GM10847 (cell line): Measurements from ENCODE around the gene SOX6.

Experiments used
- POLR2A ChIP-seq: IDR thresholded peaks from 2 replicates; pipeline ENCODE4 v1.6.1; 2011; ENCODE audit not compliant: insufficient read length; ENCODE audit errors: extremely low read depth

The SOX6 gene

GRCh38 chr11:16215352-16215751, 141.0 kb downstream of the SOX6 start:
- no peak for TF ChIP-seq POLR2A

GRCh38 chr11:16211407-16211806, 144.9 kb downstream of the SOX6 start:
- no peak for TF ChIP-seq POLR2A

- TF ChIP-seq POLR2A: no peak
Observed at GRCh38 chr11:16204261-16204660, 152.1 kb downstream of the SOX6 start.

GRCh38 chr11:16195651-16196050, 160.7 kb downstream of the SOX6 start:
- no peak for TF ChIP-seq POLR2A

- no peak for TF ChIP-seq POLR2A
Observed at GRCh38 chr11:16194566-16194965, 161.8 kb downstream of the SOX6 start.

- TF ChIP-seq POLR2A: no peak
Observed at GRCh38 chr11:16193897-16194381, 162.4 kb downstream of the SOX6 start.

- TF ChIP-seq POLR2A: no peak
Observed at GRCh38 chr11:16191868-16192240, 164.5 kb downstream of the SOX6 start.

- TF ChIP-seq POLR2A: no peak
Observed at GRCh38 chr11:16191212-16191867, 165.0 kb downstream of the SOX6 start.

- TF ChIP-seq POLR2A: no peak
Observed at GRCh38 chr11:16186680-16187079, 169.7 kb downstream of the SOX6 start.

- TF ChIP-seq POLR2A: no peak
Observed at GRCh38 chr11:16185042-16185441, 171.3 kb downstream of the SOX6 start.

GRCh38 chr11:16184588-16184987, 171.8 kb downstream of the SOX6 start:
- no peak for TF ChIP-seq POLR2A

- TF ChIP-seq POLR2A: no peak
Observed at GRCh38 chr11:16182553-16182952, 173.8 kb downstream of the SOX6 start.

- TF ChIP-seq POLR2A: no peak
Observed at GRCh38 chr11:16180868-16181267, 175.5 kb downstream of the SOX6 start.

GRCh38 chr11:16179676-16180075, 176.7 kb downstream of the SOX6 start:
- TF ChIP-seq POLR2A: no peak

GRCh38 chr11:16178273-16178672, 178.1 kb downstream of the SOX6 start:
- no peak for TF ChIP-seq POLR2A

GRCh38 chr11:16177688-16178087, 178.7 kb downstream of the SOX6 start:
- no peak for TF ChIP-seq POLR2A

GRCh38 chr11:16173798-16174197, 182.5 kb downstream of the SOX6 start:
- no peak for TF ChIP-seq POLR2A
